ENCODE data around the gene OLFML1.
"Not testable (repeated sequence)": the region's sequence is repeated elsewhere in the genome, so short reads cannot be mapped to it uniquely, and the experiment has no call there.

The OLFML1 gene

GRCh38 chr11:7512525-7513233 lies 27.4 kb downstream of the OLFML1 start:
- DNase-seq (ENCODE audit: low spot score) = no peak

- DNase-seq (ENCODE audit: low spot score) = peak; percentile 77
Measured at GRCh38 chr11:7513234-7514098, 28.2 kb downstream of the OLFML1 start, which contains the start of gene PPFIBP2. Gene PPFIBP2, plus strand, starts transcription at chr11:7513999. Its CDS starts 35,477 bp downstream, at chr11:7549476.

- no peak for DNase-seq (ENCODE audit: low spot score)
Measured at GRCh38 chr11:7514099-7514591, 28.8 kb downstream of the OLFML1 start.

- no peak for DNase-seq (ENCODE audit: low spot score)
Measured at GRCh38 chr11:7515447-7515886, 30.2 kb downstream of the OLFML1 start.

GRCh38 chr11:7516475-7516874 lies 31.2 kb downstream of the OLFML1 start:
- no peak for DNase-seq (ENCODE audit: low spot score)

- DNase-seq (ENCODE audit: low spot score) = not testable (repeated sequence)
Measured at GRCh38 chr11:7517743-7518142, 32.4 kb downstream of the OLFML1 start.

GRCh38 chr11:7518811-7519562 lies 33.7 kb downstream of the OLFML1 start:
- no peak for DNase-seq (ENCODE audit: low spot score)

- DNase-seq (ENCODE audit: low spot score) = no peak
Measured at GRCh38 chr11:7520011-7520942, 35.0 kb downstream of the OLFML1 start.

GRCh38 chr11:7520981-7521487 lies 35.7 kb downstream of the OLFML1 start:
- DNase-seq (ENCODE audit: low spot score) = no peak

- no peak for DNase-seq (ENCODE audit: low spot score)
Measured at GRCh38 chr11:7522121-7522520, 36.8 kb downstream of the OLFML1 start.

- DNase-seq (ENCODE audit: low spot score) = no peak
Measured at GRCh38 chr11:7522546-7522945, 37.2 kb downstream of the OLFML1 start.

- DNase-seq (ENCODE audit: low spot score) = no peak
Measured at GRCh38 chr11:7523416-7524210, 38.3 kb downstream of the OLFML1 start.

- DNase-seq (ENCODE audit: low spot score) = no peak
Measured at GRCh38 chr11:7524462-7525235, 39.3 kb downstream of the OLFML1 start.

- no peak for DNase-seq (ENCODE audit: low spot score)
Measured at GRCh38 chr11:7525424-7525823, 40.1 kb downstream of the OLFML1 start.

GRCh38 chr11:7527029-7527428 lies 41.7 kb downstream of the OLFML1 start:
- DNase-seq (ENCODE audit: low spot score) = no peak

- no peak for DNase-seq (ENCODE audit: low spot score)
Measured at GRCh38 chr11:7528514-7529049, 43.3 kb downstream of the OLFML1 start.

GRCh38 chr11:7530013-7530640 lies 44.8 kb downstream of the OLFML1 start:
- no peak for DNase-seq (ENCODE audit: low spot score)

- no peak for DNase-seq (ENCODE audit: low spot score)
Measured at GRCh38 chr11:7531011-7531410, 45.7 kb downstream of the OLFML1 start.

All from hematopoietic multipotent progenitor cell treated with erythropoietin and hydrocortisone succinate and interleukin-3 and kit ligand, for 15 days (in vitro differentiated cells).